Vagina (tissue), 2 donors: Measurements from ENCODE around the gene PTH.

Experiments used
- CTCF ChIP-seq, 3 experiments: fragments of 450-650 bp in 2 of 3; fragments of 200-600 bp in 1 of 3; sonication (generic) in 1 of 3; IDR thresholded peaks; one replicate each; pipeline ENCODE4 v1.5.1; 2017 to 2019; ENCODE audit warnings: antibody characterized with exemption in 3 of 3, mild to moderate bottlenecking in 2 of 3, moderate library complexity in 2 of 3
- POLR2A ChIP-seq, 2 donors: fragments of 450-650 bp; IDR thresholded peaks; one replicate each; pipeline ENCODE4 v1.6.1; 2017; ENCODE audit warnings: antibody characterized with exemption in 2 of 2, mild to moderate bottlenecking in 2 of 2, moderate library complexity in 2 of 2

GRCh38 chr11:13468750-13469149, 27.0 kb downstream of the PTH start:
- TF ChIP-seq CTCF (IDR thresholded peaks at IDR 0.05), result no peak
- no peak for TF ChIP-seq POLR2A (IDR thresholded peaks at IDR 0.05)
